ENCODE measurements around the gene OXCT2. TPM values are rescaled to one million over a fixed set of nuclear protein-coding genes. Genes with fewer than 3 reads are reported as not detected.

Gene OXCT2
- total and polyA plus RNA-seq, 9 of the 15 experiments (the other 6 are each of a cell fraction or from before 2014, with no cell fraction given) = 0.08 to 0.64 (median 0.22) TPM; not detected in 2

DNA sequence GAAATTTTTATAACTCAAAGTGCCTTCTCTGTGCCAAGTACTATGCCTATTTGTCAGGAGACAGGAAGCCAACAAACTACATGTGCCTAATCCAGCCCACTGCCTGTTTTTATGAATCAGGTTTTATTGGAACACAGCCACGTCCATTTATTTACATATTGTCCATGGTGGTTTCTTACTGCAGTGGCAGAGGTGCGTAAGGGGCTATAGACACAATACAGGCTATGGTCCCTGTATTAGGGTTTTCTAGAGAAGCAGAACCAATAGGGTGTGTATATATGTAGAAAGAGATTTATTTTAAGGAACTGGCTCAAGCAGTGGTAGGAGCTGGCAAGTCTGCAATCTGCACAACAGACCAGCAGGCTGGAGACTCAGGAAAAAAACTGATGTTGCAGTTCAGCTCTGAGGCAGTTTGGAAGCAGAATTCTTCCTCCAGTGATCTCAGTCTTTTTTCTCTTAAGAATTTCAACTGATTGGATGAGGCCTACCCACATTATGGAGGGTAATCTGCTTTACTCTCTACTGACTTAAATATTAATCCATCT lies 17.1 kb downstream of the OXCT2 start (continued):
- TF ChIP-seq, protein P1, sequence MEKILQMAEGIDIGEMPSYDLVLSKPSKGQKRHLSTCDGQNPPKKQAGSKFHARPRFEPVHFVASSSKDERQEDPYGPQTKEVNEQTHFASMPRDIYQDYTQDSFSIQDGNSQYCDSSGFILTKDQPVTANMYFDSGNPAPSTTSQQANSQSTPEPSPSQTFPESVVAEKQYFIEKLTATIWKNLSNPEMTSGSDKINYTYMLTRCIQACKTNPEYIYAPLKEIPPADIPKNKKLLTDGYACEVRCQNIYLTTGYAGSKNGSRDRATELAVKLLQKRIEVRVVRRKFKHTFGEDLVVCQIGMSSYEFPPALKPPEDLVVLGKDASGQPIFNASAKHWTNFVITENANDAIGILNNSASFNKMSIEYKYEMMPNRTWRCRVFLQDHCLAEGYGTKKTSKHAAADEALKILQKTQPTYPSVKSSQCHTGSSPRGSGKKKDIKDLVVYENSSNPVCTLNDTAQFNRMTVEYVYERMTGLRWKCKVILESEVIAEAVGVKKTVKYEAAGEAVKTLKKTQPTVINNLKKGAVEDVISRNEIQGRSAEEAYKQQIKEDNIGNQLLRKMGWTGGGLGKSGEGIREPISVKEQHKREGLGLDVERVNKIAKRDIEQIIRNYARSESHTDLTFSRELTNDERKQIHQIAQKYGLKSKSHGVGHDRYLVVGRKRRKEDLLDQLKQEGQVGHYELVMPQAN (IDR thresholded peaks at IDR 0.05; ENCODE audit: borderline replicate concordance) = no peak
- TF ChIP-seq SMARCB1 (IDR thresholded peaks at IDR 0.05; ENCODE audit: insufficient read length, low read depth) (no peak), ZNF79 (CRISPR knock-in tag; IDR thresholded peaks at IDR 0.05; ENCODE audit: low read depth) (no peak), ETV1 (tag; conservative IDR thresholded peaks at IDR 0.05; ENCODE audit: low read depth) (no peak), ZNF764 (CRISPR knock-in tag; IDR thresholded peaks at IDR 0.05; ENCODE audit: low read depth) (no peak), ARNT (IDR thresholded peaks at IDR 0.05) (no peak), HMGN3 (IDR thresholded peaks at IDR 0.05; ENCODE audit: borderline replicate concordance, extremely low read depth, insufficient read length, low read depth, low read length) (no peak), CCNT2 (IDR thresholded peaks at IDR 0.05; ENCODE audit: borderline replicate concordance, extremely low read depth, insufficient read length, low read depth, low read length) (no peak)
- TF ChIP-seq, protein P2, sequence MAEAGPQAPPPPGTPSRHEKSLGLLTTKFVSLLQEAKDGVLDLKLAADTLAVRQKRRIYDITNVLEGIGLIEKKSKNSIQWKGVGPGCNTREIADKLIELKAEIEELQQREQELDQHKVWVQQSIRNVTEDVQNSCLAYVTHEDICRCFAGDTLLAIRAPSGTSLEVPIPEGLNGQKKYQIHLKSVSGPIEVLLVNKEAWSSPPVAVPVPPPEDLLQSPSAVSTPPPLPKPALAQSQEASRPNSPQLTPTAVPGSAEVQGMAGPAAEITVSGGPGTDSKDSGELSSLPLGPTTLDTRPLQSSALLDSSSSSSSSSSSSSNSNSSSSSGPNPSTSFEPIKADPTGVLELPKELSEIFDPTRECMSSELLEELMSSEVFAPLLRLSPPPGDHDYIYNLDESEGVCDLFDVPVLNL (CRISPR knock-in tag; IDR thresholded peaks at IDR 0.05; ENCODE audit: low read depth) = no peak
- TF ChIP-seq, protein P3, sequence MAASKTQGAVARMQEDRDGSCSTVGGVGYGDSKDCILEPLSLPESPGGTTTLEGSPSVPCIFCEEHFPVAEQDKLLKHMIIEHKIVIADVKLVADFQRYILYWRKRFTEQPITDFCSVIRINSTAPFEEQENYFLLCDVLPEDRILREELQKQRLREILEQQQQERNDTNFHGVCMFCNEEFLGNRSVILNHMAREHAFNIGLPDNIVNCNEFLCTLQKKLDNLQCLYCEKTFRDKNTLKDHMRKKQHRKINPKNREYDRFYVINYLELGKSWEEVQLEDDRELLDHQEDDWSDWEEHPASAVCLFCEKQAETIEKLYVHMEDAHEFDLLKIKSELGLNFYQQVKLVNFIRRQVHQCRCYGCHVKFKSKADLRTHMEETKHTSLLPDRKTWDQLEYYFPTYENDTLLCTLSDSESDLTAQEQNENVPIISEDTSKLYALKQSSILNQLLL (CRISPR knock-in tag; IDR thresholded peaks at IDR 0.05; ENCODE audit: borderline replicate concordance) = no peak

Measured in K562 (cell line).